Trophoblast cell (in vitro differentiated cells and primary cell): ENCODE measurements around the gene ISG20L2.

Source experiments
- DNase-seq, 2 donors: peaks; one replicate each; pipeline ENCODE4 v3.0.0-alpha.2; 2016
- H2AFZ ChIP-seq: 2 replicates; pipeline ENCODE4 v1.6.1; 2013; ENCODE audit warnings: low read length, moderate library complexity, mild to moderate bottlenecking; ENCODE audit not compliant: insufficient read depth, poor library complexity
- H2AK5ac ChIP-seq: 2 replicates; pipeline ENCODE4 v1.6.1; 2013; ENCODE audit warnings: mild to moderate bottlenecking, low read length
- H2BK120ac ChIP-seq: 2 replicates; pipeline ENCODE4 v1.6.1; 2013; ENCODE audit warnings: low read length, mild to moderate bottlenecking, moderate library complexity; ENCODE audit not compliant: insufficient read depth, poor library complexity
- H2BK12ac ChIP-seq: 2 replicates; pipeline ENCODE4 v1.6.1; 2013; ENCODE audit warnings: mild to moderate bottlenecking, low read length, moderate library complexity
- H2BK5ac ChIP-seq: 2 replicates; pipeline ENCODE4 v1.6.1; 2013; ENCODE audit warnings: low read length, low read depth, moderate library complexity, mild to moderate bottlenecking; ENCODE audit not compliant: poor library complexity
- H3K14ac ChIP-seq: 2 replicates; pipeline ENCODE4 v1.6.1; 2013; ENCODE audit warnings: mild to moderate bottlenecking, low read length
- H3K18ac ChIP-seq: 2 replicates; pipeline ENCODE4 v1.6.1; 2013; ENCODE audit warnings: mild to moderate bottlenecking, low read length
- H3K23ac ChIP-seq: 2 replicates; pipeline ENCODE4 v1.6.1; 2013; ENCODE audit warnings: low read length
- H3K27ac ChIP-seq: 2 replicates; pipeline ENCODE4 v1.5.1; 2013; ENCODE audit warnings: low read depth, mild to moderate bottlenecking, inconsistent platforms, low read length, moderate library complexity
- H3K27me3 ChIP-seq: 2 replicates; pipeline ENCODE4 v1.6.1; 2013; ENCODE audit warnings: inconsistent platforms, mild to moderate bottlenecking, low read length, moderate library complexity; ENCODE audit not compliant: insufficient read depth
- H3K36me3 ChIP-seq, 2 experiments: 1 replicate in 1 of 2; 2 replicates in 1 of 2; pipeline ENCODE4 v1.6.1; 2013; ENCODE audit warnings: low read length in 2 of 2, mild to moderate bottlenecking in 2 of 2, moderate library complexity in 1 of 2; ENCODE audit not compliant: insufficient read depth in 2 of 2, control insufficient read depth in 1 of 2
- H3K4ac ChIP-seq: 2 replicates; pipeline ENCODE4 v1.6.1; 2013; ENCODE audit warnings: low read depth, mild to moderate bottlenecking, low read length, moderate library complexity
- H3K4me1 ChIP-seq, 2 experiments: 1 replicate in 1 of 2; 2 replicates in 1 of 2; pipeline ENCODE4 v1.6.1; 2013; ENCODE audit warnings: low read length in 2 of 2, mild to moderate bottlenecking in 2 of 2, moderate library complexity in 1 of 2; ENCODE audit not compliant: insufficient read depth in 2 of 2, control insufficient read depth in 1 of 2
- H3K4me2 ChIP-seq: 2 replicates; pipeline ENCODE4 v1.6.1; 2013; ENCODE audit warnings: inconsistent platforms, mild to moderate bottlenecking, low read length, moderate library complexity
- H3K4me3 ChIP-seq: 2 replicates; pipeline ENCODE4 v1.5.1; 2013; ENCODE audit warnings: mild to moderate bottlenecking, low read depth, low read length, inconsistent platforms
- H3K79me1 ChIP-seq: one replicate; pipeline ENCODE4 v1.6.1; 2013; ENCODE audit warnings: low read length
- H3K79me2 ChIP-seq: 2 replicates; pipeline ENCODE4 v1.6.1; 2013; ENCODE audit warnings: low read length, mild to moderate bottlenecking; ENCODE audit not compliant: control insufficient read depth, insufficient read depth, poor library complexity
- H3K9ac ChIP-seq: 2 replicates; pipeline ENCODE4 v1.6.1; 2013; ENCODE audit warnings: mild to moderate bottlenecking, low read length
- H3K9me3 ChIP-seq: 2 replicates; pipeline ENCODE4 v1.6.1; 2013; ENCODE audit warnings: low read depth, mild to moderate bottlenecking, control low read depth, inconsistent platforms, low read length; ENCODE audit not compliant: insufficient read depth
- H4K12ac ChIP-seq: 2 replicates; pipeline ENCODE4 v1.6.1; 2013; ENCODE audit warnings: low read depth, mild to moderate bottlenecking, low read length, moderate library complexity
- H4K8ac ChIP-seq: 2 replicates; pipeline ENCODE4 v1.6.1; 2013; ENCODE audit warnings: low read depth, mild to moderate bottlenecking, low read length, moderate library complexity
- H4K91ac ChIP-seq: one replicate; pipeline ENCODE4 v1.6.1; 2013; ENCODE audit warnings: low read depth, mild to moderate bottlenecking, low read length, moderate library complexity
- WGBS: extraction: QIAGEN DNeasy Blood & Tissue Kit; methylation state at CpG from one replicate; pipeline ENCODE4 v1.1.7; 2013; ENCODE audit warnings: missing lambda C conversion rate; ENCODE audit not compliant: insufficient read length, insufficient coverage; ENCODE audit errors: extremely low coverage; 5-methylcytosine and 5-hydroxymethylcytosine counted together

The ISG20L2 gene

GRCh38 chr1:156680056-156680455, 48.5 kb downstream of the ISG20L2 start:
- Histone ChIP-seq H4K12ac (no peak overlapping the region), H3K9ac (no peak overlapping the region), H3K9me3 (no peaks in the 10 kb centered on the region), H3K23ac (no peak overlapping the region), H4K8ac (no peak overlapping the region), H3K27ac (no peak overlapping the region), H3K4me2 (no peak overlapping the region), H3K36me3 (peaks cover 3 to 4% of the 10 kb centered on the region in 2 experiments), H3K4ac (no peak overlapping the region), H2BK120ac (no peak overlapping the region), H3K79me1 (peaks cover 20% of the 10 kb centered on the region), H2AK5ac (no peak overlapping the region), H3K79me2 (peaks cover 20% of the 10 kb centered on the region), H3K4me1 (peaks cover 8 to 15% of the 10 kb centered on the region in 2 experiments), H3K4me3 (no peak overlapping the region), H4K91ac (no peak overlapping the region), H2BK12ac (no peak overlapping the region), H2BK5ac (no peak overlapping the region), H2AFZ (no peak overlapping the region), H3K14ac (no peak overlapping the region), H3K18ac (no peak overlapping the region), H3K27me3 (no peaks in the 10 kb centered on the region)
- no peak for DNase-seq
- WGBS, result no CpG with 5 or more reads among the region's 2 CpGs

- peak overlapping the region; percentile 28 for H2BK5ac ChIP-seq
- H3K14ac ChIP-seq, result no peak overlapping the region
- no peak overlapping the region for H4K12ac ChIP-seq
- peak overlapping the region; percentile 72 for H2BK12ac ChIP-seq
- H2AK5ac ChIP-seq, result peak overlapping the region; percentile 80
- H2BK120ac ChIP-seq, result peak overlapping the region; percentile 57
- peak overlapping the region; percentile 48 for H3K4me2 ChIP-seq
- peaks cover 28% of the 10 kb centered on the region for H3K79me1 ChIP-seq
- H3K36me3 ChIP-seq, result peaks cover 24 to 25% of the 10 kb centered on the region in 2 experiments
- H3K4ac ChIP-seq, result peak overlapping the region; percentile 39
- DNase-seq, result peak in 1 of 2 donors; percentile 60
- no peaks in the 10 kb centered on the region for H3K27me3 ChIP-seq
- H3K4me3 ChIP-seq, result no peak overlapping the region
- no peak overlapping the region for H3K18ac ChIP-seq
- no peaks in the 10 kb centered on the region for H3K9me3 ChIP-seq
- WGBS, result no CpG with 5 or more reads among the region's 22 CpGs
- H4K91ac ChIP-seq, result peak overlapping the region; percentile 81
- peak overlapping the region; percentile 54 for H3K27ac ChIP-seq
- H4K8ac ChIP-seq, result peak overlapping the region; percentile 34
- peaks cover 21 to 35% of the 10 kb centered on the region in 2 experiments for H3K4me1 ChIP-seq
- peaks cover 26% of the 10 kb centered on the region for H3K79me2 ChIP-seq
- no peak overlapping the region for H3K9ac ChIP-seq
- H2AFZ ChIP-seq, result peak overlapping the region; percentile 69
- no peak overlapping the region for H3K23ac ChIP-seq
Measured at GRCh38 chr1:156677616-156678596, 50.7 kb downstream of the ISG20L2 start.

- H3K79me2 ChIP-seq, result peaks cover 26% of the 10 kb centered on the region
- peaks cover 28% of the 10 kb centered on the region for H3K79me1 ChIP-seq
- H2AFZ ChIP-seq, result peak within 1 kb of the TSS; percentile 69
- H3K4me1 ChIP-seq, result peaks cover 21 to 37% of the 10 kb centered on the region in 2 experiments
- peak within 1 kb of the TSS; percentile 65 for H3K27ac ChIP-seq
- peak within 1 kb of the TSS; percentile 97 for H2BK5ac ChIP-seq
- H3K36me3 ChIP-seq, result peaks cover 29 to 31% of the 10 kb centered on the region in 2 experiments
- H4K12ac ChIP-seq, result peak within 1 kb of the TSS; percentile 54
- H3K9ac ChIP-seq, result peak within 1 kb of the TSS; percentile 81
- H3K4ac ChIP-seq, result peak within 1 kb of the TSS; percentile 96
- no peaks in the 10 kb centered on the region for H3K9me3 ChIP-seq
- peak within 1 kb of the TSS; percentile 97 for H3K18ac ChIP-seq
- H3K14ac ChIP-seq, result peak within 1 kb of the TSS; percentile 86
- peak within 1 kb of the TSS; percentile 90 for H3K4me3 ChIP-seq
- WGBS, result no CpG with 5 or more reads among the region's 70 CpGs
- H2BK120ac ChIP-seq, result peak within 1 kb of the TSS; percentile 82
- H3K4me2 ChIP-seq, result peak within 1 kb of the TSS; percentile 78
- peak within 1 kb of the TSS; percentile 72 for H4K8ac ChIP-seq
- no peak within 1 kb of the TSS for H3K23ac ChIP-seq
- no peaks in the 10 kb centered on the region for H3K27me3 ChIP-seq
- peak; percentile 47 to 54 for DNase-seq
- peak within 1 kb of the TSS; percentile 80 for H2AK5ac ChIP-seq
- H2BK12ac ChIP-seq, result peak within 1 kb of the TSS; percentile 79
- peak within 1 kb of the TSS; percentile 91 for H4K91ac ChIP-seq
Measured at GRCh38 chr1:156676820-156677615, 51.5 kb downstream of the ISG20L2 start, which contains the start of gene NES. Gene NES (minus strand): TSS chr1:156677407. CDS start chr1:156677264, 143 bp downstream.
